ENCODE results near the gene QKI.
A peak's percentile ranks its signal among the peaks of the same experiment; 100 is the strongest.
"Not testable (repeated sequence)": the region's sequence is repeated elsewhere in the genome, so short reads cannot be mapped to it uniquely, and the experiment has no call there.

The QKI gene

GRCh38 chr6:163383912-163384311 lies 30.6 kb upstream of the QKI start:
- TF ChIP-seq CTCF (IDR thresholded peaks at IDR 0.05; ENCODE audit: low read depth, low read length), result no peak
- DNase-seq (ENCODE audit: low read depth in 2 of 2), result peak in 1 of 2 donors; percentile 38
- no peak overlapping the region for H3K4me3 ChIP-seq (replicated peaks in 1 of 2; ENCODE audit: low read depth in 2 of 2, low read length in 2 of 2)

- TF ChIP-seq CTCF (IDR thresholded peaks at IDR 0.05; ENCODE audit: low read depth, low read length), result no peak
- H3K4me3 ChIP-seq (replicated peaks in 1 of 2; ENCODE audit: low read depth in 2 of 2, low read length in 2 of 2), result no peak overlapping the region
- no peak for DNase-seq (ENCODE audit: low read depth in 2 of 2)
Observed at GRCh38 chr6:163384510-163384909, 30.0 kb upstream of the QKI start.

GRCh38 chr6:163385503-163385902 lies 29.0 kb upstream of the QKI start:
- DNase-seq (ENCODE audit: low read depth in 2 of 2); H3K4me3 ChIP-seq (replicated peaks in 1 of 2; ENCODE audit: low read depth in 2 of 2, low read length in 2 of 2): not testable (repeated sequence)

GRCh38 chr6:163386329-163386908 lies 28.1 kb upstream of the QKI start:
- H3K4me3 ChIP-seq (replicated peaks in 1 of 2; ENCODE audit: low read depth in 2 of 2, low read length in 2 of 2), result no peak overlapping the region
- no peak for TF ChIP-seq CTCF (IDR thresholded peaks at IDR 0.05; ENCODE audit: low read depth, low read length)
- no peak for DNase-seq (ENCODE audit: low read depth in 2 of 2)

GRCh38 chr6:163387317-163387716 lies 27.2 kb upstream of the QKI start:
- no peak overlapping the region for H3K4me3 ChIP-seq (replicated peaks in 1 of 2; ENCODE audit: low read depth in 2 of 2, low read length in 2 of 2)
- TF ChIP-seq CTCF (IDR thresholded peaks at IDR 0.05; ENCODE audit: low read depth, low read length), result no peak
- DNase-seq (ENCODE audit: low read depth in 2 of 2), result no peak

- DNase-seq (ENCODE audit: low read depth in 2 of 2), result no peak
- TF ChIP-seq CTCF (IDR thresholded peaks at IDR 0.05; ENCODE audit: low read depth, low read length), result no peak
- H3K4me3 ChIP-seq (replicated peaks in 1 of 2; ENCODE audit: low read depth in 2 of 2, low read length in 2 of 2), result no peak overlapping the region
Observed at GRCh38 chr6:163389354-163389753, 25.2 kb upstream of the QKI start.

GRCh38 chr6:163390770-163391169 lies 23.7 kb upstream of the QKI start:
- no peak overlapping the region for H3K4me3 ChIP-seq (replicated peaks in 1 of 2; ENCODE audit: low read depth in 2 of 2, low read length in 2 of 2)
- no peak for DNase-seq (ENCODE audit: low read depth in 2 of 2)
- no peak for TF ChIP-seq CTCF (IDR thresholded peaks at IDR 0.05; ENCODE audit: low read depth, low read length)

Measured in cardiac fibroblast (primary cell).